HepG2 (cell line): Measurements from ENCODE around the gene SMC6. TPM values are rescaled to one million over a fixed set of nuclear protein-coding genes. Genes with fewer than 3 reads are reported as not detected.

Source experiments
- DPF2 ChIP-seq: sonication (generic); formaldehyde crosslinking; IDR thresholded peaks from 2 replicates; pipeline ENCODE4 v1.4.0; 2020; ENCODE audit warnings: mild to moderate bottlenecking, low read depth, missing genetic modification reagents, borderline replicate concordance
- FOSL2 ChIP-seq: sonication (generic); formaldehyde crosslinking; IDR thresholded peaks from 2 replicates; pipeline ENCODE4 v1.4.0; 2020; ENCODE audit warnings: missing genetic modification reagents
- FOXO1 ChIP-seq: sonication (generic); formaldehyde crosslinking; IDR thresholded peaks from 2 replicates; pipeline ENCODE4 v1.4.0; 2020; ENCODE audit warnings: missing genetic modification reagents
- GATAD1 ChIP-seq: IDR thresholded peaks from 2 replicates; pipeline ENCODE4 v1.6.1; 2016; ENCODE audit warnings: missing genetic modification reagents, missing compliant biosample characterization
- HNRNPL ChIP-seq: fragments of 200-400 bp; formaldehyde crosslinking; IDR thresholded peaks from 2 replicates; pipeline ENCODE4 v1.6.1; 2017; ENCODE audit warnings: mild to moderate bottlenecking, low read depth, low read length
- MTA1 ChIP-seq: sonication (generic); formaldehyde crosslinking; IDR thresholded peaks from 2 replicates; pipeline ENCODE4 v1.4.0; 2020; ENCODE audit warnings: missing genetic modification reagents, mild to moderate bottlenecking, borderline replicate concordance
- NCOA1 ChIP-seq: sonication (generic); formaldehyde crosslinking; IDR thresholded peaks from 2 replicates; pipeline ENCODE4 v1.9.0; 2021; ENCODE audit warnings: missing genetic modification reagents
- STAT6 ChIP-seq: sonication (generic); formaldehyde crosslinking; IDR thresholded peaks from 2 replicates; pipeline ENCODE4 v1.4.0; 2020; ENCODE audit warnings: missing genetic modification reagents, mild to moderate bottlenecking, borderline replicate concordance
- U2AF1 ChIP-seq: fragments of 200-400 bp; formaldehyde crosslinking; optimal IDR thresholded peaks from 2 replicates; pipeline ENCODE3; 2017; ENCODE audit warnings: mild to moderate bottlenecking, low read depth, low read length
- UBTF ChIP-seq: sonication (generic); formaldehyde crosslinking; IDR thresholded peaks from 2 replicates; pipeline ENCODE4 v1.4.0; 2020; ENCODE audit warnings: mild to moderate bottlenecking, missing genetic modification reagents
- ZBTB3 ChIP-seq: sonication (generic); formaldehyde crosslinking; IDR thresholded peaks from 2 replicates; pipeline ENCODE4 v1.4.0; 2020; ENCODE audit warnings: low read depth, mild to moderate bottlenecking, moderate library complexity, missing genetic modification reagents, borderline replicate concordance
- ZFP1 ChIP-seq: IDR thresholded peaks from 2 replicates; pipeline ENCODE4 v1.6.1; 2016
- ZMAT5 ChIP-seq: sonication (generic); formaldehyde crosslinking; IDR thresholded peaks from 2 replicates; pipeline ENCODE4 v1.5.0; 2020; ENCODE audit warnings: mild to moderate bottlenecking, low read depth, missing genetic modification reagents, borderline replicate concordance
- ZNF281 ChIP-seq: sonication (generic); formaldehyde crosslinking; IDR thresholded peaks from 2 replicates; pipeline ENCODE4 v1.4.0; 2020; ENCODE audit warnings: missing genetic modification reagents, borderline replicate concordance
- ZNF33A ChIP-seq: sonication (generic); formaldehyde crosslinking; IDR thresholded peaks from 2 replicates; pipeline ENCODE4 v1.5.1; 2020; ENCODE audit warnings: missing genetic modification reagents, mild to moderate bottlenecking, moderate library complexity, borderline replicate concordance
- ZNF564 ChIP-seq: sonication (generic); formaldehyde crosslinking; IDR thresholded peaks from 2 replicates; pipeline ENCODE4 v1.8.1; 2023; ENCODE audit warnings: mild to moderate bottlenecking, missing genetic modification reagents
- ZNF567 ChIP-seq: sonication (generic); formaldehyde crosslinking; IDR thresholded peaks from 2 replicates; pipeline ENCODE4 v1.8.1; 2023; ENCODE audit warnings: mild to moderate bottlenecking, missing genetic modification reagents, borderline replicate concordance
- ZNF629 ChIP-seq: sonication (generic); formaldehyde crosslinking; conservative IDR thresholded peaks from 2 replicates; pipeline ENCODE4 v1.5.0; 2020; ENCODE audit warnings: missing genetic modification reagents
- ZNF790 ChIP-seq: sonication (generic); formaldehyde crosslinking; IDR thresholded peaks from 2 replicates; pipeline ENCODE4 v1.8.0; 2022; ENCODE audit warnings: missing genetic modification reagents, mild to moderate bottlenecking, borderline replicate concordance
- ZNF816 ChIP-seq: sonication (generic); formaldehyde crosslinking; IDR thresholded peaks from 2 replicates; pipeline ENCODE4 v1.8.0; 2022; ENCODE audit warnings: missing genetic modification reagents, mild to moderate bottlenecking, borderline replicate concordance
- polyA plus RNA-seq, 8 experiments: library from polyadenylated mRNA; depleted of rRNA in 3 of 8; stranded (reverse) in 7 of 8; unstranded in 1 of 8; fragments of >200 nt; fragmentation: Illumina TruSeq in 4 of 8; extraction: Trizol in 4 of 8; gene quantifications; 2 replicates each; pipeline versions ENCODE4 v1.2.1 to v1.2.3, GENCODE V29; 2011 to 2016; ENCODE audit warnings: low read depth in 4 of 8, missing spikeins in 1 of 8, mixed read lengths in 1 of 8; ENCODE audit not compliant: insufficient read depth in 1 of 8
- total RNA-seq, 5 experiments: library from RNA; depleted of rRNA; stranded (reverse); fragments of >200 nt; fragmentation: Illumina TruSeq; extraction: Trizol; gene quantifications; 2 replicates each; pipeline ENCODE4 v1.2.3, GENCODE V29; 2016; ENCODE audit warnings: low read depth in 1 of 5

SMC6 gene
- total and polyA plus RNA-seq, 2 of the 13 experiments (the other 11 are each of a cell fraction or from before 2014, with no cell fraction given) = 18.9 to 55.3 TPM

GRCh38 chr2:17753803-17754663, at the start of gene SMC6, which contains the start of gene GEN1 (continued):
- TF ChIP-seq NCOA1 (CRISPR knock-in tag) (0 out of 2 replicates have a peak, but pooled peaks have one; percentile 4), MTA1 (peak; percentile 43; the same call in 1 of the 2 replicates), ZNF567 (CRISPR knock-in tag) (no peak), ZBTB3 (no peak), FOSL2 (CRISPR knock-in tag) (peak; percentile 33; the same call in 1 of the 2 replicates), U2AF1 (peak; percentile 66), UBTF (CRISPR knock-in tag) (no peak), ZNF564 (CRISPR knock-in tag) (0 out of 2 replicates have a peak, but pooled peaks have one; percentile 14), ZMAT5 (CRISPR knock-in tag) (no peak), STAT6 (no peak; the same call in 1 of the 2 replicates), ZNF33A (CRISPR knock-in tag) (no peak), ZNF629 (CRISPR knock-in tag) (no peak), ZFP1 (0 out of 2 replicates have a peak, but pooled peaks have one; percentile 20), ZNF281 (0 out of 2 replicates have a peak, but pooled peaks have one; percentile 12), DPF2 (0 out of 2 replicates have a peak, but pooled peaks have one; percentile 11), HNRNPL (0 out of 2 replicates have a peak, but pooled peaks have one; percentile 78), GATAD1 (CRISPR knock-in tag) (peak; percentile 93), ZNF790 (0 out of 2 replicates have a peak, but pooled peaks have one; percentile 3), FOXO1 (0 out of 2 replicates have a peak, but pooled peaks have one; percentile 2), ZNF816 (CRISPR knock-in tag) (no peak)
